Measurements from ENCODE around the gene PNPLA2.

Gene PNPLA2

DNA sequence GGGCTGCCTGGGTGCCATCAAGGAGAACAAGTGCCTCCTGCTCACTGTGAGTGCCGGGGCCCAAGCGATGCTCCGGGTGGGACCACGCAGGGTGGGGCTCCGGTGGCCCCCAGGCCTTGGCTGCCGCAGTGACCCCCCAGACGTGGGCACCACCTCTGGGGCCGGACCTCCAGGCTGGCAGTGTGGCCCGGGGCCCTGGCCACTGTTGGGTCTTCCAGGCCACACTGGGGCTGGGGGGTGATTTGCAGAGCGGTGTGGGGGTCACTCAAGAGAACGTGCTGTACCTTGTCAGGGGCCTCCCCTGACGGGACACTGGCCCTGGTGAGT, 43.9 kb downstream of the PNPLA2 start:
- DNase-seq, result no peak

DNA sequence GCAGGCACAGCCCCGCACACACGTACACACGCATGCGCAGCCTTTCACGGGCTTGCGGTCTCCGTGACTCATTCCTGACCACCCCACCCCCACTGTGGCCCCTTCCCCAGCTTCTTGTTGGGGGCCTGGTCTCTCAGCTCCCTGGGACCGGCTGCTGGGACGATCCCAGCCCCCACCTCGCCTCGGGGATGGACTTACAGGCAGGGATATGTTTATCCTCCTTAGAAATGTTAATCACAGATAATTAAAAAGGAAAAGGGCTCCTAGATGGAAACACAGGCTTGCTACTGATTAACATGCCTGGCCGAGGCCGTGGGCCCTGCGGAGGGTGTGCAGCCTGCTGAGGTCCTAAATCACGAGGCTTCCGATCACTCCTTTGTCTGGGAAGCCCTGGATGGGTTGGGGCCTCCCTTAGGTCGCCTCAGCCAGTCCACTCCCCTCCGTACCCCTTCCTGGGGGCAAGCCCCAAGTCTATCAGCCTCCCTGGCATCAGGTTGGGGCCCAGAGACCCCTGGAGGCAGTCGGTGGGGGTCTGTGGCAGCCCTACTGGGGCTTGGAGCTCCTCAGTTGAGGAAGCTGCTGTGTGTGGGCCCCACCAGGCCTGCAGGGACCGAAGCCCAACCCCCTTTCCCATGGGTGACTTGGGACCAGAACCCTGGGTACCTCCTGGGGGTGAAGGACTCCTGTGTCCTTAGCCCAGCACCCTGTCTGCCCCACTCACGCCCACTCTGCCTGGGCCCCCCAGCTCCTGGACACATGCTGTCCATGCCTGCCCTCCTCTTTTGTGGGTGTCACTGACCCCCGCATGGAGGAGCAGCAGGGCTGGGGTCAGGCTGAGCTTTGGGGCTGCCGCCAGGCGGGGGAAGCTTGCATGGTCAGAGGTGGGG, 44.6 kb downstream of the PNPLA2 start:
- no peak for DNase-seq

DNA sequence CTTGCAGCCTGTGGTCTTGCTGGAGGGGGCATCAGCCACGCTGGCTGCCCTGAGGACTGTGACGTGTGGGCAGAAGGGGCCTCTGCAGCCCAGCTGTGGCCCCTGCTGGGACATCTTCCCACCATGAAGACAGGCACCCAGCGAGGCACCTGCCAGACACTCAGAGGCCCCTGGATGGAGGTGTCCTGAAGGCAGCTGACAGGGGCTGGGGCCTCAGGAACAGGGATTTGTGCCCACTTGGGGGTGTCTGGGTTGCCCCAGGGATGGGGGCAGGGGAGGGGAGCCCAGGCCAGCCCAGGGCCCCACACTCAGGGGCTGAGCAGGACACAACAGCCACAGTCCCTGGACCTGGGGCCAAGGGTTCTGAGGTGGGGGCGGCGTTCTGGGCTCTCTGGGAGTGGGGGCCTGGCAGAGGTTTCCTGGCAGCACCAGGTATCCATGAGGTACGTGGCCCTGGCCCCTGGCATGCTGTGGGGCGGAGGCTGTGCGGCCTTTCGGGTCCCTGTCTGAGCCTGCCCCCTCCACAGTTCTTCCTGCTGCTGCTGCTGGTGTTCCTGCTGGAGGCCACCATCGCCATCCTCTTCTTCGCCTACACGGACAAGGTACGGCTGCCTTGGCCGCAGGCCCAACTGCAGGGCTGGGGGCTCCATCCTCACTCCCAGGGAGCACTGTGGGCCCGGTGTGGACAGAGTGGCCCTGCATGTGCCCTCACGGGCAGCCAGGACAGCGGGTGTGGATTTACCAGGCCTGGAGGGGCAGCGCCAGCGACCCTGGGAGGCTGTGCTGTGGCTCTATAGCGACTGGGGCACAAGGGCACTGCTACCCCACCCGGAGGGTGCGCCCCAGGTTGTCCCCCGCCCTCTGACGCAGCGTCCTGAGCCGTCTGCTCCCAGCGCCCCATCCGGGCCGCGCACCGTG, 45.5 kb downstream of the PNPLA2 start:
- no peak for DNase-seq

DNA sequence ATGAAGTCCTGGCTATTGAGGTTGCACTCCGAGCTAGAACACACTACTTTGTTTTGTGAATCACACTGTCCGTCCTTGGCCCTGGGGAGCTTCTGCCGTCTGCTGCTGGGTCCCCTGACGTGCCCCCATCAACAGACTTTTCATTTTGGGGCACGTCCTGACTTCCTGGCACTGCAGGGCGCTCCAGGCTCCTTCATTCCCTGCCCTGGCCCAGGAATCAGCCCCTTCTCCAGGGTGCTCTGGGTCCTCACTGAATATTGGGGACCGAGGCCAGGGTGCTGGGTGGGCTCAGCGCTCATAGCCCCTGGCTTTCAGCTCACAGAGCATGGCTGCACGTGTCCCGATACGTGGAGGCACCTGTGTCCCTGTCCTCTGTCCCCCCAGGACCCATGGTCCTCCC, 46.2 kb downstream of the PNPLA2 start:
- no peak for DNase-seq

DNA sequence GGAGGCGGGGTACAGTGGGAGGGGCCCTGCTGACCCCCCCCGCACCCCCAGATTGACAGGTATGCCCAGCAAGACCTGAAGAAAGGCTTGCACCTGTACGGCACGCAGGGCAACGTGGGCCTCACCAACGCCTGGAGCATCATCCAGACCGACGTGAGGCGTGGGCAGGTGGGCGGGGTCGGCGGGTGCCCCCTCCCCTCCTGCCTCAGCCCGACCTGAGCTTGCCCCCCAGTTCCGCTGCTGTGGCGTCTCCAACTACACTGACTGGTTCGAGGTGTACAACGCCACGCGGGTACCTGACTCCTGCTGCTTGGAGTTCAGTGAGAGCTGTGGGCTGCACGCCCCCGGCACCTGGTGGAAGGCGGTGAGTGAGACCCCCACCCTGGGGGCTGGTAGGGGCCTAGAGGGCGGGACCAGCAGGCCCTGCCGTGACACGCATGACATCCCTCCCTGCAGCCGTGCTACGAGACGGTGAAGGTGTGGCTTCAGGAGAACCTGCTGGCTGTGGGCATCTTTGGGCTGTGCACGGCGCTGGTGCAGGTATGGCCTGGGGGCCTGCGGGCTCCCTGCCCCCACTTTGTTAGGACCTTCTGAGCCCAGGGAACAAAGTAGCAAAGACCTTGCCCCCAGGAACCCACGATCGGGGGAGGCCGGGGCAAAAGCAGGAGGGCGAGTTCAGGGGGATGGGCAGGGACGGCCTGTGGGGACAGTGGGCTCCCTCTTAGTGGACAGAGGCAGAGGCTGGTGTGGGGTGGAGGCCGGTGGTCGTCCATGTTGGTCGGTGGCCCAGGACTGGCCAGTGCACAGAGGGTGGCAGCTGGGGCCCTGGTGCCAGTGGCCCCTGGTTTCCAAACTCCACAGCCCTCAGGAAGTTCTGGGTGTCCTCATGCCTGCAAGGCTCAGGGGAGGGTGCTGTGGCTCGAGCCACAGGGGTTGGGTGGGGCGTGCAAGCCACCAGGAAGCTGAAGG, 47.0 kb downstream of the PNPLA2 start:
- no peak for DNase-seq

DNA sequence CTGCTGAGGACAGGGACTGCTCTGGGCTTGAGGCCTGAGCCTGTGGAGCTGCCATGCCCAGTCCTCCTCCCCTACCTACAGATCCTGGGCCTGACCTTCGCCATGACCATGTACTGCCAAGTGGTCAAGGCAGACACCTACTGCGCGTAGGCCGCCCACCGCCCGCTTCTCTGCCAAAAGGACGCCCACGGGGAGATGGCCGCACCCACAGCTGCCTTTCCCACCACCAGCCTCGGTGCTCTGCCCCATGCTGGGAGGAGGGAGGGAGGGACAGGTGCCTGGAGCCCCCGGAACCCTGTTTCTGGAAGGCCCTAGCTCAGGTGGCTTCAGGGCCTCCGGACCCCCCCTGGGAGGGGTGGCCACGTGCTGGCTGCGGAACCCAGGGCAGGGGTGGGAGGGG, 47.8 kb downstream of the PNPLA2 start:
- DNase-seq, result no peak

DNA sequence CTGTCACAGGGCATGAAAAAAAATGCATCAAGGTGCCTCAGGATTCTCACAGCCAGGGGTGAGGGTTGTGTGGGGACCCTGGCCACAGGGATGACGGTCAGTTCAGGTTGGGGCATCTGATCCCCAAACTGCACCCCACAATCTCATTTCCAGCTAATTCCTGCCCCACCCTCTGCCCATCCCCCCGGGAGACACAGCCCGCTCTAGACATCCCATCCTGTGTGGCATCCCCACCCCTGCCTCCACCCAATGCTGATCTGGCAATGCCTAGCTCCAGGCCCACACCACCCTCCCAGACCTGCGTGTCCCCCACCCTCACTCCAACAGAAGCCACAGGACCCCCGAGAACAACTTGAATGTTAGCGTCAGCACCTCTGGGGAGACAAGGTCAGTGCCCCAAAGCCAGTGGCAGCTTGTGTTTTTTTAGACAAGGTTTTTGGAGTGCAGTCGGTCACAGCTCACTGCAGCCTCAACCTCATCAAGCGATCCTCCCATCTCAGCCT, 49.2 kb downstream of the PNPLA2 start:
- DNase-seq, result no peak

DNA sequence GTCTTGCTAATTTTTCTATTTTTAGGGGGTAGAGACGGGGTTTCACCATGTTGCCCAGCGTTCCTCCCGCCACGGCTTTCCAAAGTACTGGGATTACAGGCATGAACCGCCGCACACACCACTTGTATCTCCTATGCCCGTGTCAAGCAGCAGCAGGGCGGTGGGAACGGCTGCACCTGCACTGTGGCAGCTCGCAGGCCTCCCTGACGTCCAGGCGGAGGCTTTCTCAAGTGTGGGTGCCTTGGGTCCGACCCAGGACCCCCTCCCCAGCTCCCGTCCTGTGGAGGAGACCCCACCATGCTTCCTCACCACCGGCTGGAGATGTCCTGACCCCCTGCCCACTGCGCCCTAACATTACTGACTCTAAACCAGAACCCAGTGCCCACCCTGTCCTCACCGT, 49.7 kb downstream of the PNPLA2 start:
- DNase-seq, result no peak

DNA sequence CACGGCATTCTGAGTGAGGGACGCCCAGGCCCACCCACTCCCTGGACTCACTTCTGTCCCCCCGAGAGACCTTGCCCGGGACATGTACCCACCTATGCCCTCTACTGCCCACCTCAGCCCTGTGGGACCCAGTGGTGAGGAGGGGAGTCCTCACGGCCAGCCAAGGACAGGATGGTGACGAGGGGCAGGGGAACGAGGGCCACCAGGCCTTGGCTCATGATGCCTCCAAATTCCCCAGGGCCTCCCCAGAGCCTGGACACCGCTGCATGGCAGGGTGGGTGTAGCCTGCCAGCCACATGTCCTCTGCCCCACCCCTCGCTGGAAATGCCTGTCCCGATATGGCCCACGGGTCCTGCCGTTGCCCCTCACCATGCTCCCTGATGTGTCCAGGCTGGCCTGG, 50.1 kb downstream of the PNPLA2 start:
- DNase-seq, result no peak

DNA sequence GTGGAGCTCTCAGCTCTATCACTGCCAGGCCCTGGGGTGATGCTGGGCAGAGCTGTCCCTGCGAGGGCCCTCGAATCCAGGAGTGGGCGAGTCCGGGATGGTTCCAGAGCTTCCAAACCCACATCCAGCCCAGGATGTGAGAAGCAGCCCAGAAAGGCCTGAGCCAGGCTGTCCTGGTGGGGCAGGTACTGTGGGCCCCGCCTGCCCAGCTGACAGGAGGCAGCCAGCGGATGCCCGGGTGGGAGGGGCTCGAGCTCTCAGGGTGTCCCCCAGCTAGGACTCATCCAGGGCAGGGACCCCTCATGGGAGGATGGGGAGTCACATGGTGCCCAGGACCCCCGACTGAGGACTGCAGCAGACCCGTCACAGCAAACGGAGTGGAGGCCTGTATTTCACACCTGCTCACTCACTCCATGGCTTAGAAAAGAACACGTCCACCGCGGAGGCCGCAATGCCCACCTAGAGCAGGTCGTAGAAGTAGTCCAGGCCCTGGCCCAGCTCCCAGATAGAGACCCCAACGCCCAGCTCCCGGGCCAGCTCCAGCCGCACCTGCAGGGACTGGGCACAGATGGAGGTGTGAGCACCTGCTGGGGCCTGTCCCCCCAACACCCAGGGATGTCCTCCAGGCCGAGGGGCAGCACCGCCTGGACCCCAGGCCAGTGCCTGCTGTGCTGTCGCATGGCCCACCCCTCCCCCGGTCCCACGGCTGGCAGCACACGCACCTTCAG, 50.8 kb downstream of the PNPLA2 start:
- no peak for DNase-seq

DNA sequence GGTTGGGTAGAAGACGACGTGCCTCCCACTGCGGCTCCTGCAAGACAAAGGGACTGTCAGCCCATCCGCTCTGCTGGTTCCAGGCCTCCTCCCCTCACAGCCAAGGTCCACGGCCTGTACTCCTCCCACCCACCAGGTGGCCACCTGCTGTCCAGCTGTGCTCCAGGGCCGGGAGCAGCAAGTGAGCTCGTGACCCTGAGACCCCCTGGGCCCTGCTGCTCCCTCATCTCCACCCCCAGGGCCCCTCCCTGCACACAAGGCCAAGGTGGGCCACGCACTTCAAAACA, 51.4 kb downstream of the PNPLA2 start:
- DNase-seq, result no peak

DNA sequence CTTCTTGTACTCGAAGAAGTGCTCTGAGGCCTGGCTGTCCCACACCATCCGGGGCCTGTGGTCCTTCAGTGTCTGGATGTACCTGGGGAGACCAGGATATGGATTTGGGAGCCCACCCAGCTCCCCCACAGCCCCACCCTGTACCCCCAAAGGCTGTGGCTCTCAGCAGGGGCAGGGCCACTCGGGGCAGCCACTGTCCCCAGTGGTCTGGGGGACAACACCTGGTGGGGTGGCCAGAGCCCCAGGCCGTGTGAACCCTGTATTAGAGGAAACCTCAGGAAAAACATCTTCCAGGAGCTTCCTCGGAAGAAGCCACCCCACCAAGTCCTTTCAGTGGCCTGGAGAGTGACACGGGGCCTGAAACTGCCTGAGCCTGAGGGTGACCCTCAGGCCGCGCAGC, 51.7 kb downstream of the PNPLA2 start:
- no peak for DNase-seq

DNA sequence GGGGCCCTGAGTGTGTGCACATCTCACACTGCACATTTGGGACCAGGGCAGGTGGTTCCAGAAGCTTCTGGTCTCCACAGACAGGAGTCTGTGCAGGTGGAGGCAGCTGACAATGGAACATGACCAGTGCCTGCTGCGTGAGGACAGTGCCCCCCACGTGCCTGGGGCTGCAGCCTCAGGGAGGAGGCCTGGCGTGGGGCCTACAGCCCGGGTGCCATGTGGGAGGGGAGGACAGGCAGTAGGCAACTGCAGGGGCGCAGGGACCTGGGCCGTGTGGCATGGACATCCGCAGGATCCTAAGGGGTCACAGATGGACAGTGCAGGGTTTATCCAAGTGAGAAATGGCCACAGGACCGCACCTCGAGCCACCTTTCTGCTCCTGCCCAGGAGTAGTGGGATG, 52.8 kb downstream of the PNPLA2 start:
- DNase-seq, result no peak

DNA sequence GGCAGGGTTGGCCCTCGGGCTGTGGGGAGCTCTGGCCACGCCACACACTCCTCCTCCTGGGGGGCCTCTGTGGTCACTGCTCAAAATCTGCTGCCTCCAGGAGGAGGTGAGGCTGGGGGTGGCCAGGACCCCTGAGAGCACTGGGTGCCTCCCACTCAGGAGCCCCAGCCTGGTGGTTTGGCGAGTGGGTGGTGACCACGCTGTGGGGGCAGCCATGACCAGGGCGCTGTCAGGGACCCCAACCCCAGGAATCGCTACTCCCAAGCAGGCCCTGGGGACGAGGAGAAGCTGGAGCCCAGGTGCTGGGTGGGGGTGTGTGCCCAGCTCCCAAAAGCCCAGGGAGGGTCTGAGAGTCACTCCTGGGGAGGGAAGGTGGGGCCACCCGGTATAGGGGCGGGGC, 54.1 kb downstream of the PNPLA2 start:
- DNase-seq, result no peak

DNA sequence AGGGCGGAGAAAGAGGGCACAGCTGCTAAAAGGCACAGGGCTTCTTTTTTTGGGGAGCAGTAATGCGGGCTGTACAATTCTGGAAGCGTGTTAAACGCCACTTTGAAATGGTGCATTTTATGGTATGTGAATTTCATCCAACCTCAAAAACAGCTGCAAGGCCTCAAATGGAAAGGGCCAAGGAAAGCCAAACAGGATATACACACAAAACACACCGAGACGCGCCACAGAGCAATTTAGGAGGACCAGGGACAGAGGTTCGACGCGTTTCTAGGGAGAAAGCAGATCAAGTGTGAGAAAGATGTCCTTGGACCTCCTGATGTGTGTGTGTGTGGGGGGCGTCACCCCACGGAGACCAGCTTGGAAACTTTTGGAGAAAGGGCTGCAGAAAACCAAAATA, 55.0 kb downstream of the PNPLA2 start:
- DNase-seq, result no peak
